NCI-H187 treated with DMSO at 0.1 percent for 48 hours (cell line): ENCODE results near the gene RNF152.
A peak's percentile ranks its signal among the peaks of the same experiment; 100 is the strongest.

Experiments
- DNase-seq: peaks from one replicate; lab custom pipeline; 2025; lab: John Stamatoyannopoulos, UW

The RNF152 gene

GRCh38 chr18:61854578-61855448 is 38.0 kb downstream of the RNF152 start:
- DNase-seq: no peak

- no peak for DNase-seq
Observed at GRCh38 chr18:61853855-61854254, 39.0 kb downstream of the RNF152 start.

GRCh38 chr18:61852496-61852895 is 40.3 kb downstream of the RNF152 start:
- no peak for DNase-seq

GRCh38 chr18:61851940-61852451 is 40.8 kb downstream of the RNF152 start:
- no peak for DNase-seq

- no peak for DNase-seq
Observed at GRCh38 chr18:61851279-61851678, 41.5 kb downstream of the RNF152 start.

- no peak for DNase-seq
Observed at GRCh38 chr18:61850756-61851155, 42.1 kb downstream of the RNF152 start.

- DNase-seq: no peak
Observed at GRCh38 chr18:61847164-61847791, 45.5 kb downstream of the RNF152 start.

GRCh38 chr18:61845197-61845596 is 47.6 kb downstream of the RNF152 start:
- no peak for DNase-seq

GRCh38 chr18:61844726-61845125 is 48.1 kb downstream of the RNF152 start:
- no peak for DNase-seq

GRCh38 chr18:61842146-61842545 is 50.7 kb downstream of the RNF152 start:
- DNase-seq: no peak

- peak; percentile 69 for DNase-seq
Observed at GRCh38 chr18:61841706-61842105, 51.1 kb downstream of the RNF152 start.

GRCh38 chr18:61840324-61840723 is 52.5 kb downstream of the RNF152 start:
- DNase-seq: no peak

- DNase-seq: no peak
Observed at GRCh38 chr18:61838521-61838920, 54.3 kb downstream of the RNF152 start.

GRCh38 chr18:61833978-61834377 is 58.8 kb downstream of the RNF152 start:
- no peak for DNase-seq

GRCh38 chr18:61833387-61833786 is 59.4 kb downstream of the RNF152 start:
- peak; percentile 59 for DNase-seq

GRCh38 chr18:61832858-61833257 is 59.9 kb downstream of the RNF152 start:
- no peak for DNase-seq

GRCh38 chr18:61831071-61831470 is 61.7 kb downstream of the RNF152 start:
- peak; percentile 34 for DNase-seq

- no peak for DNase-seq
Observed at GRCh38 chr18:61829108-61829507, 63.7 kb downstream of the RNF152 start.

GRCh38 chr18:61827591-61827990 is 65.2 kb downstream of the RNF152 start:
- DNase-seq: no peak

- DNase-seq: no peak
Observed at GRCh38 chr18:61825386-61825785, 67.4 kb downstream of the RNF152 start.

- DNase-seq: no peak
Observed at GRCh38 chr18:61824733-61825363, 68.0 kb downstream of the RNF152 start.

GRCh38 chr18:61823595-61823994 is 69.2 kb downstream of the RNF152 start:
- DNase-seq: no peak

- no peak for DNase-seq
Observed at GRCh38 chr18:61822879-61823278, 69.9 kb downstream of the RNF152 start.
